AG04449 (cell line): ENCODE data around the gene EDEM1.

Experiments
- CTCF ChIA-PET: fragments of 350-600 bp; formaldehyde crosslinking; extraction: SDS; loops from one replicate; lab custom pipeline; 2021; ENCODE audit warnings: antibody characterized with exemption; lab: Yijun Ruan, JAX
- POLR2A ChIA-PET: fragments of 400-600, 350-600 bp; formaldehyde crosslinking; extraction: SDS; loops from one replicate; lab custom pipeline; 2020; ENCODE audit warnings: antibody characterized with exemption, inconsistent platforms; lab: Yijun Ruan, JAX
- DNase-seq: peaks from one replicate; pipeline ENCODE4 v3.0.0-alpha.2; 2010; ENCODE audit warnings: low read depth, low spot score
- H3K4me3 ChIP-seq: 2 replicates; pipeline ENCODE4 v1.5.1; 2011; ENCODE audit warnings: low read depth, mild to moderate bottlenecking, control low read depth, low read length
- CTCF ChIP-seq: IDR thresholded peaks from one replicate; pipeline ENCODE4 v1.5.1; 2011; ENCODE audit warnings: mild to moderate bottlenecking, moderate library complexity, low read length, control low read depth, inconsistent platforms; ENCODE audit not compliant: insufficient read depth; ENCODE audit errors: missing control alignments

EDEM1 gene

GRCh38 chr3:5267889-5268288, 80.4 kb downstream of the EDEM1 start:
- no peak for DNase-seq
- CTCF ChIA-PET, result interaction anchor here (0.8 kb wide), 1 partner anchor 30 kb away, joined by 3 read pairs; no protein-coding TSS in a partner anchor
- H3K4me3 ChIP-seq, result no peak overlapping the region
- no peak for TF ChIP-seq CTCF
- POLR2A ChIA-PET, result no interaction called here
